ENCODE measurements around the gene MAGI2. TPM values are rescaled to one million over a fixed set of nuclear protein-coding genes. Genes with fewer than 3 reads are reported as not detected.
"Not testable (repeated sequence)": the region's sequence is repeated elsewhere in the genome, so short reads cannot be mapped to it uniquely, and the experiment has no call there.

MAGI2 gene
- total RNA-seq, 1 donor from 2014 or later: 3.6 TPM

DNA sequence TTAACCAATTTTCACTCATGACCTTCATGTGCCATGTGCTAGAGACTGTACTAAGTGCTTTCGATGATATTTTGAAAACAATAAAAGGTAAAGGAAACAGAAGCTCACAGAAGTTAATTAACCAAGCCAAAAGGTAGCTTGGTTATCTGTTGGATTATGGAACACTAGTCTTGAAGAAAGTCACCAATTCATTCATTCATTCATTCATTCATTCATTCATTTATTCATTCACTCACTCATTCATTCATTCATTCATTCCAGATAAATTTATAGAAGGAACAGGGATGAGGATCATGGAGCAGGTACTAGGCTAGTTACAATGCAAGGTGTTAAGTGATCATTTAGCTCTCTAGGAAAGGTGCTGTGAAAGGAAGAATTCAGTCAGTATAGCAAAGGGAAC is 322.8 kb downstream of the MAGI2 start:
- ATAC-seq (no peak), DNase-seq (no peak)
- intact Hi-C loops (cut with micrococcal nuclease): no loop called here

DNA sequence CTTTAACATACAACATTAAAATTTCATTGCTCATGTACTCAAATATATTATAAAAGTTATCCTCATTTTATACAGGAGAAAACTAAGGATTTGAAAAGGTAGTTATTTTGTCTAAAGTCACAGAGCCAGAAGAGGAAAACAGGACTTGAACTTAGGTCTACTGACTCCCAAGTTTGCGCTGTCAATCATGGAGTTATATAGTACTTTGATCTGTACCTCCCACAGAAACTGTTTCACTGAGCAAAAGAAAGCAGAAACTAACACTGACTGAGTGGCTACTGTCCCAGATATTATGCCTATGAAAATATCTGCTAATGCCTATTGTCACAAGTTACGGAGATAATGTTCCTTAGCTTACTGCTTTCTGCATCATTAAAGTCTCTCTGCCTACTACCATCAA is 329.1 kb downstream of the MAGI2 start:
- no peak for ATAC-seq
- no peak for DNase-seq
- intact Hi-C loops (cut with micrococcal nuclease): no loop called here

DNA sequence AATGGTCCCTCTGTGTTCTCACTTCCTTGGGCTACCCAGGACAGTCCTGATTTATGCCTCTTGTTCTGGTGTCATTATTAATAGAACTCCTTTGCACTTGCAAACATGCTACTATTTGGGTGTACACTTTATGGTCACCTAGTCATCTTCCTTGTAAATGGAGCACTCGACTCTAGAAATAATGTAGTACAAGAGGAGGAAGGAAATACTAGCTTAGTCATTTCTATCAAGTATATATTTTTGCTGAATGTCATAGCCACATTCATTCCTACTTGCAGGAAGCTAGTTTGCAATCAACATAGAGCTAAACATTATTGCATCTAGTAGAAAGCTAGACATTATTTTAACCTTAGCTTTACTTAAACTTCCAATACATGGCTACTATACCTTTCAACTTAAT is 335.3 kb downstream of the MAGI2 start:
- intact Hi-C loops (cut with micrococcal nuclease): no loop called here
- ATAC-seq (no peak), DNase-seq (no peak)

DNA sequence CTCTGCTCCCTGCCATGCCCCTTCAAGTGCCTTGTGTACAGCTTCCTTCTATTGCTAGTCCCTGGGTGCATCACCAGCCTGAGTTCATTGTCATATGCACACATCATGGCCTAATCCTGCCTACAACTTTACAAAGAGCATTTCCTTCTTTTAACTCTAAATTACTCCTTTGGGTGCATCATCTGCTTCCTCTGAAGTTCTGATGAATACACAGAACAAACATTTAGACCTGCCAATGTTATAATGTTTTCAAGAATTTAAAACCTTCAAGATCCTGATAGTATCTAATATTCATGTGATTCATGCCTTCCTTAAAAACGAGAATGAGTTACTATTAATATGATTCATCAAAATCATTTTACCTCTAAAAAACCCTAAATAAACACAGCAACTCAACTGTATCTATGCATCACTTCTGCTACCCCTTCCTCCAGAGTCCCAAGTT is 357.1 kb downstream of the MAGI2 start:
- no peak for ATAC-seq
- intact Hi-C loops (cut with micrococcal nuclease): no loop called here
- DNase-seq: no peak

DNA sequence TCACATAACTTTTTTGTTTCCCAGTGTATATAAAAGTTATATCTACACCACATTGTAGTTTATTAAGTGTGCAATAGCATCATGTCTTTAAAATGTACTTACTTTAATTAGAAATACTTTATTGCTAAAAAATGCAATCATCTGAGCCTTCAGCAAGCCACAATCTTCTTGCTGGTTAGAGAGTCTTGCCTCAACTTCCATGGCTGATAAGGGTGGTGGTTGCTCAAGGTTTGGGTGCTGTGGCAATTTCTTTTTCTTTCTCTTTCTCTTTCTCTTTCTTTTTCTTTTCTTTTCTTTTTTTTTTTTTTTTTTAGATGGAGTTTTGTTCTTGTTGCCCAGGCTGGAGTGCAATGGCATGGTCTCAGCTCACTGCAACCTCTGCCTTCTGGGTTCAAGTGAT is 360.0 kb downstream of the MAGI2 start:
- no peak for DNase-seq
- no peak for ATAC-seq
- intact Hi-C loops (cut with micrococcal nuclease): no loop called here

DNA sequence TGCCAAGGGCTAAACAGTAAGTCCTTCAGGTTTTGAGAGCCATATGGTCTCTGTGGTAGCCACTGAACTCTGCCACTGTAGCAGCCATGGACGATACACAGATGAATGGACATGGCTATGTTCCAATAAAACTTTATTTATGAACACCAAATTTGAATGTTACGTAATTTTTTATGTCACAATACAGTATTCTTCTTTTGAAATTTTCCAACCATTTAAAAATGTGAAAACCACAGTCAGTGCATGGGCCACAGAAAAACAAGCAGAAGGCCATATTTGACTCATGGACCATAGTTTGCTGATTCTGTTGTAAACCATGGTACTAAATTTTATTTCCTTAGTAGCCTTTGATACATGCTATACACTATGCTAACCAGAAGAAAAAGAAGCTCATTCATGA is 361.8 kb downstream of the MAGI2 start:
- intact Hi-C loops (cut with micrococcal nuclease): no loop called here
- no peak for ATAC-seq
- no peak for DNase-seq

DNA sequence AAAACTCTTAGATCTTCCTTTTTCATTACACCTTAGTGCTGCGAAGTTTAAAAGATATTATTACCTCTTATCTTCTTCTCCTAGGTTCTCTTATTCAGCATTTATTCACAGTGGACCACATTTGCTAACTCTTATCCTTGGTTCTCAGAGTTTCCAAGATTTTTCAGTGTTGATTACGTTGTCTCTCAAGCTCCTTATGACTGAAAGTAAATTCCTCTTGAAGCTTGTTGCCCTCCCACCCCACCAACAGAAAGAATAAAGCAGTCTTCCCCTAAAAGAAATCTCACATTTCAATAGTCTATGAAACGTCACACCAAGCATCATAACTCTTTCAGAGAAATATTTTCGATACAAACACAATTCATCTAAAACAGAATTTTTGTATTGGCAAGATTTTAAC is 362.5 kb downstream of the MAGI2 start:
- intact Hi-C loops (cut with micrococcal nuclease): no loop called here
- no peak for ATAC-seq
- no peak for DNase-seq

DNA sequence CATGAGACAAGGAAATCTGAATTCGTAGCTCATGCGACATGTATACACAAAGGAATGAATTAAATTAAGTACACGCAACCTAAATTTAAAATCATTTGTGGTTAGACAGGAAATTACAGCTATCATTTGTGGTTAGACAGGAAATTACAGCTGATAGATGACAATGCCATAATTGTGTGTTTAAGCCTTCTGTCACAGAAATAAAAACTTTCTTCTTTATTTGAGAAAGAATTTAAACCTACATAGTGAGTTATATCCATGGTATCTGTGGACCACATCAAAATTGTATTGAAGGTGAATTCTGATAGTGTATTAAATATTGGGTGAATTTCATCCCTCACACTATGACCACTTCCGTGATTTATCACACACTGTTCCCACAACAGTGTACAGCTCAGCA is 362.9 kb downstream of the MAGI2 start:
- intact Hi-C loops (cut with micrococcal nuclease): no loop called here
- ATAC-seq: no peak
- no peak for DNase-seq

DNA sequence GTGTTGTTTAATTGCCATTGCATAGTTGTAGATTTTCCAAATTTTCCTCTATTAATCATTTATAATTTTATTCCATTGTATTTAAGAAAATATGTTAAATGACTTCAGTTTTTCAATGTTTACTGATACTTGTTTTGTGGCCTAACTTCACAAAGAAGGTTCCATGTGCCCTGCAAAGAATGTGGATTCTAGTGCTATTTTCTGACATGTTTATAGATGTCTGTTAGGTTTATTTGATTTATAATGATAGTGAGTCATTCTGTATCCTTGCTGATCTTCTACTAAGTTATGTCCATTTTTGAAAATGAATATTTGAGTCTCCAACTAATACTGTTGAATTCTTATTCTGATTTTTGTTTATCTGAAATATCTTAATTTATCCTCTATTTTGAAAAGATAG is 369.0 kb downstream of the MAGI2 start:
- DNase-seq (no peak), ATAC-seq (no peak)
- intact Hi-C loops (cut with micrococcal nuclease): no loop called here

DNA sequence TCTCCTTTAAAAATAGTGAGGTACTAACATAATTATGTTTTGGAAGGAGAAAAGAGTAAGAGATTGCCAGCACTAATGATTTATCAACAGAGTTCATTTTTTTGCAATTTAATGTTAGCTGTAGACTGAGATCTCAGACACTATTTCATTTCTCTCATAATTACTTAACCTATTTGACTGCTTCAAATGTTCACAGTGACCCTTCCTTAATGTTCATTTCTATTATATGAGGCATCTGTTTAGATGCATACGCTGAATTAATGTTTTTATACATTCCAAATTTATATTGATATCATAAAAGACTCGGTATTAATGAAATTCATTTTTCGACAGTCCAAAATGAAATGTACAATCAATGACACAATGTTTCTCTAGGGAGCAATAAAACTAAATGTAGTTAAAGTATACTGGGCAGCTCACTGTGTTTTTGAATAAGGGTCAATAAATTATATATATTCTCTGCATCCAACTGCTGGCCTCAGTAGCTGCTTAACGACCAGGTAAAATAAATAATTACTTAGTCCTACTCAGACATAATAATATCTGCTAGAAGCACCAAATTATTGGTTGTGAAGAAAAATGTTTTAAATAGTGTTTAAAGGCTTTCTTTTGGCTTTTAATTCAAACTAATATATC is 373.4 kb downstream of the MAGI2 start:
- no peak for ATAC-seq
- intact Hi-C loops (cut with micrococcal nuclease): no loop called here
- DNase-seq: no peak

DNA sequence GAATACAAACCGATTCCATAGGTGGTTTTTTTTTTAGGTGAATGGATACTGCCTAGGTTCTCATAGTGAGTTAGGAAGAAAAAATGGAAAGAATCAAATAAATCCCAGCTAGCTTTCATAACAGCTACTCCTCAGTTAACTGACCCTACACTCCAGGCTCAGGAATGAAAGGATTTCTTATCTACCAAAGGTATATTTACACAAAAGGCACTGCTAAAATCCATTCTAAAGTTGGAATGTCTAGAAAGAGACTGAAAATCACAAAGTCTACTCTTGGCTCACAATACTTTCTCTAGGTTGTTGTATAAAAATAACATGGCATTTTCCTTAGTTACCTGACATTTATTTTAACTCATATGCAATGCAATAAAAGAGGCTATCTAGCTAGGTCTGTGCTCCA is 375.2 kb downstream of the MAGI2 start:
- intact Hi-C loops (cut with micrococcal nuclease): no loop called here
- ATAC-seq (no peak), DNase-seq (no peak)

DNA sequence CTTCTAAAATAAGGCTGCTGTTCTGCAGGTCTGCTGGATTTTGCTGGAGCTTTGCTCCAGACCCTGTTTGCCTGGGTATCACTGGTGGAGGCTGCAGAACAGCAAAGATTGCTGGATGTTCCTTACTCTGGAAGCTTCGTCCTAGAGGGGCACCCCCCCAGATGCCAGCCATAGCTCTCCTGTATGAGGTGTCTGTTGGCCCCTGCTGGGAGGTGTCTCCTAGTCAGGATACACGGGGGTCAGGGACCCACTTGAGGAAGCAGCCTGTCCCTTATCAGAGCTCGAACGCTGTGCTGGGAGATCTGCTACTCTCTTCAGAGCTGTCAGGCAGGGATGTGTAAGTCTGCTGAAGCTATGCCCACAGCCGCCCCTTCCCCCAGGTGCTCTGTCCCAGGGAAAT is 382.3 kb downstream of the MAGI2 start:
- ATAC-seq; DNase-seq; intact Hi-C loops (cut with micrococcal nuclease): not testable (repeated sequence)

DNA sequence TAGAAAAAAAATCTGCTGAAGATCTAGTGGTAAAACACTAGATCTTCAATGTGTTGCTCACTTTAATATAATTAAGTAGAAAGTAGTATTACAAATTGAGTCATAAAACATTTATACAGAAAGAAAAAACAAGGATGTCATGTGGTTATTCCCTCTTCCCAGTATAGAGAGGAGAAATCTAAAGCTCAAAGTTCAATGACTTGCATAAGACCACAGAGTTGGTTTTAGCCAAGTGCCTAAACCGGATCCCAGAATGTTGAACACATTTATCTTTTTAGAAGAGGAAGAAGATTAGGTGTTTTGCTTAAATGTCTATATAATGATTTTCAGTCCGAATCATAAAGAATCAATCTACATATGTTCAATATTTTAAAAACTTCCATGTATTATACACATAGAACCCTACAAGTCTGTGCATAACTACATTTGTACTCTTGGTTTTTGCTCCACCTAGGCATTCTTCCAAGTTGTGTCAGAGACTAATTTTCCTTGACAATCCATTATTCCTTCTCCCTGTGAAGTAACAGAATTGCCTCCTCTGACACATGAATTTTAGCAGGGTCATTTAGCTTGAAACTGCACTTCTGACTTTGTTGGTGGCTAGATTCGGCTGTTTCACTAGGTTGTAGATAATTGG is 389.2 kb downstream of the MAGI2 start:
- DNase-seq (no peak), ATAC-seq (no peak)
- intact Hi-C loops (cut with micrococcal nuclease): no loop called here

DNA sequence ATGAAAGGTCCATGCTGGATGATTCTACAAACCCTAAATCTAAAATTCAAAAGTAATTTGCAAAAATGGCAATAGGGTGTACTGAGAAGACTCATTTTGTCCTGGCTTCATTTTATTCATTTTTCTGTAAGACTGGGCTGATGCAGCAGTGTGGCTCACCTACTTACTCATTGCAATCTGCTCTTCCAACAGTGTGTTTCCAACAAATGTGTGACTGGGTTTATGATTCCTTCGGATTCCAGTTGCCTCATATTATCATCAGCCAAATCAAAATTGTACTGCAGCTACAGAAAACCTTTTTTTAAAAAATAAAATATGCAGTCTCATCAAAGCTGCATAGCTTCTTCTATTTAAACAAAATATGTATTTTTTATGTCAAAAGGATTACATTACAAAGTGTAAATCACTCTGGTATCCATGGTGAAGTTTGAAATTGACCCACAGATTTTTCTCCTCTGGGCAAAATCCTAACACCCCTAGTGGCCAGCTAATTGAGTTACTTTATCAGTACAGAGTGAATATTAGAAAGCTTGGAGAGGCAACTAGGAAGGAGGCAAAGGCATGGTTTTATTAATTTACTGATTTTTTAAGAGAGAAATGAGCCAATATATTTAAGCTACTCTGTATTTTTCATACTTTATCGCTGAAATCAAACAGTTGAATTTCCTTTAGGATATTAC is 390.3 kb downstream of the MAGI2 start:
- intact Hi-C loops (cut with micrococcal nuclease): no loop called here
- no peak for ATAC-seq

DNA sequence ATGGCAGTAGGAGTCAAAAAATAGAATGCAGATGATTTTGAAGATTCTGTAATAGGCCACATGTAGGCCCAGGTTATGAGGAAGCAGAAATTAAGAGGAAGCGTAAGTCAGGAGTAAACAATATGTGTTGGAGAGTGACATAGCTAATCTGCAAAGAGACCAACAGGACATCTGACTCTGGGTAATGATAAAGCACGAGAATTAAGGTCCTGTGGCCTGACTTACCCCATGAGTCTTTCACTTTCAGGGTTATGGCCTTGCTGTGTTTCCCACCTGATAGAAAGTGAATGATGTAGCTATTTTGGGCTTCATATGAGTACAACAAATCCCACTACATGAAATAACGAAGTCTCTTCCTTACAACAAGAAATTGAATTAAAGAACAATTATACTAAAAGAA is 393.0 kb downstream of the MAGI2 start:
- ATAC-seq (no peak), DNase-seq (no peak)

More for the DNA sequence above, 390.3 kb downstream of the MAGI2 start:
- DNase-seq: no peak

DNA sequence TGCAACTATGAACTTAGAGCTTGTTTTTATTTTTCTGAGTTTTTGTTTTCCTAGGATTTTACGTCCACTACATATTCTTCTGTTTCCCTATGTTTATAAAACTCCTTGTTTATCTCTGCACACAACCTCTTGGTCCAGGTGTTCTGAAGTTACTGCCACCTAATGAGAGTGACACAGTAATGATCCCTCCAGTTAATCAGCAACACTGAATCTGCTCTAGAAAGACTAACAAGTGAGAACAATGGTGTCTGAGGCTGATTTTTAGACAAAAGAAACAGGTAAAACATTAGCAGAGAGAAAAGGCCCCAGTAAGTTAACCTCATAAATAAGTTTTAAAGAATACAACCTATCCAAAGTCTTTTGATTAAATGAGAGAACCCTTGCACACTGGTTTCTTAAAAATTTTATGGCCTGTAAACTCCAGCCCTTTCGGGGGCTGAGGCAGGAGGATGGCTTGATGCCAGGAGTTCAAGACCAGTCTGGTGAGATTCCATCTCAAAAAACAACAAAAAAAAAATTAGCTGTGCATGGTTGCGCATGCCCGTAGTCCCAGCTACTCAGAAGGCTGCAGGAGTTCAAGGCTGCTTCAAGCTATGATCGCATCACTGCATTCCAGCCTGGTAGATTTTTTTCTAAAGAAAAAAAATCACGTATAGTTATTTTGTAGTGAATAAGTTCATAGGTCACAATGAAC is 397.6 kb downstream of the MAGI2 start:
- no peak for DNase-seq
- intact Hi-C loops (cut with micrococcal nuclease): no loop called here
- ATAC-seq: no peak

More for the DNA sequence above, 393.0 kb downstream of the MAGI2 start:
- intact Hi-C loops (cut with micrococcal nuclease): no loop called here

DNA sequence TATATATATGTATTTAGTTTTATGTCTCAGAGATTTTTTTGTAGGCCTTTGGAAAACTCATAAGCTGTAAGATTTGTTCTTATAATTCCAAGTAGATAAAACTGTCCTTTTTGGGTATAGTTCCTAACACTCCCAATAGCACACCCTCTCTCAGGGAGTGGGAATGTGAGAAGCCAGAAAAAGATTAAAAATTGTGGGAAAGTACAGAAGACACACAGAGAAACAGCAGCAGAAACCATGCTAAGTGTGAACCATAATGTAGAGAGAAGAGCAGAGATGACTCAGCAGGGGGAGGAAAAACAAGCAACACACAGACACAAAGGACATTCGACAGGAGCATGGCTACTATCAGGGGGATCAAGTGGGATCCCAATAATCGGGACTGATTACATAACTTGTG is 401.6 kb downstream of the MAGI2 start:
- DNase-seq: no peak
- no peak for ATAC-seq

DNA sequence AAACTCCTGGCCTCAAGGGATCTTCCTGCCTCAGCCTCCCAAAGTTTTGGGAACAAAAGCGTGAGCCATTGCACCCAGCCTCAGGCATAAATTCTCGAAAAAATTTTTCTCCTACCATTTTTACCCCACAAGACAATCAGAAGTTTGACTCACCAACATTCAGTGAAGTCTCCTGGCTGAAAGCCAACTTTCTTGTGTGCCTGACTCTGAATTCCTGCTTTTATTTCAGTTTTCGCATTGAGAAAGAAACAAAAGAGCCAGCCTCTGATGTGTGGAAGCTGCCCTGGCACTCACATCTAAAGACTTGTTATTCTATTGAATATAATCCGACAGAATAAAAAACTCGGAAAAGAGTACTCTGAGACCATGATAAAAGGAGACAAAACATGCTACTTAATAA is 402.9 kb downstream of the MAGI2 start:
- no peak for DNase-seq
- ATAC-seq: no peak
- intact Hi-C loops (cut with micrococcal nuclease): no loop called here

More for the DNA sequence above, 401.6 kb downstream of the MAGI2 start:
- intact Hi-C loops (cut with micrococcal nuclease): no loop called here

DNA sequence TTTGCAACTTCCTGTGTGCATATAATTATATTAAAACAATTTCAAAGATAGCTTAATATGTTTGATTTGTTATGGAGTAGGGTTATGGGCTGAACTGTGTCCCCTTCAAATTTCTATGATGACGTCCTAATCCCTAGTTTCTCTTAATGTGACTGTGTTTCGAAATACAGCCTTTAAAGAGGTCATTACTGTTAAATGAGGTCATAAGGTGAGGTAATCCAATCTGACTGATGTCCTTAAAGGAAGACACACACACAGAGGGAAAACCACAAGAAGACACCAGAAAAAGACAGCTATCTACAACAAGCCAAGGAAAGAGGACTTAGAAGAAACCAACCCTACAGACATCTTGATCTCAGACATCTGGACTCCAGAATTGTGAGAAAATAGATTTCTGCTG is 407.4 kb downstream of the MAGI2 start:
- DNase-seq: no peak
- ATAC-seq: no peak
- intact Hi-C loops (cut with micrococcal nuclease): no loop called here

DNA sequence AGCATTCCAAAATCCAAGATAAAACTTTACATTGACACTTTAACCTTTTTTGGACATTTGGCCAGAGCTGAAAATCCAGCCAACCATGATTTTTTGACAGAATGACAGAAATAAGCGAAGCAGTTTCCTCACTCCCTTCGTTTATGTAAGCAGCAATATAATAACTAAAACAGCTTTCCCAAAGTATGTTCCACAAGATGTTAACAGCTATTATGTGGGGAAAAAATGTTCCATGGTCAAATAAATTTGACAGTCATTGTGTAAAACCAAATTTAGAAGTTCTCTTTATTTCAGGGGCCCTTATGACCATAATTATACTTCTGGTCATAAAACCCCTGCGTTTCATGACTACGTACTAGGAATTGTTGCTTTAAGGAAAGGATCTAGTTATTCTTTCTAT is 416.5 kb downstream of the MAGI2 start:
- no peak for ATAC-seq
- intact Hi-C loops (cut with micrococcal nuclease): no loop called here
- no peak for DNase-seq

Data from left ventricle myocardium superior (tissue), 1 donor.